D341Med (cell line): ENCODE results near the gene MEIOC.
A peak's percentile ranks its signal among the peaks of the same experiment; 100 is the strongest.
"Not testable (repeated sequence)": the region's sequence is repeated elsewhere in the genome, so short reads cannot be mapped to it uniquely, and the experiment has no call there.

Source experiments
- DNase-seq: peaks from one replicate; pipeline ENCODE4 v3.0.0; 2012; ENCODE audit warnings: low spot score

The MEIOC gene

GRCh38 chr17:44648963-44649362, 7.3 kb upstream of the MEIOC start:
- DNase-seq, result no peak

- no peak for DNase-seq
These were observed 5.0 kb upstream of the MEIOC start for GRCh38 chr17:44651228-44651627.

- DNase-seq, result no peak
These were observed 3.5 kb upstream of the MEIOC start for GRCh38 chr17:44652727-44653126.

- no peak for DNase-seq
These were observed 2.9 kb upstream of the MEIOC start for GRCh38 chr17:44653384-44653783.

- no peak for DNase-seq
These were observed 2.3 kb upstream of the MEIOC start for GRCh38 chr17:44653954-44654353.

- DNase-seq, result no peak
These were observed 5.6 kb downstream of the MEIOC start for GRCh38 chr17:44661835-44662234.

- no peak for DNase-seq
These were observed 6.8 kb downstream of the MEIOC start for GRCh38 chr17:44663095-44663494.

GRCh38 chr17:44664867-44665266, 8.6 kb downstream of the MEIOC start:
- no peak for DNase-seq

- DNase-seq, result no peak
These were observed 9.7 kb downstream of the MEIOC start for GRCh38 chr17:44666006-44666405.

GRCh38 chr17:44672479-44673093, 16.3 kb downstream of the MEIOC start:
- no peak for DNase-seq

- no peak for DNase-seq
These were observed 17.6 kb downstream of the MEIOC start for GRCh38 chr17:44673893-44674292.

- no peak for DNase-seq
These were observed 20.9 kb downstream of the MEIOC start for GRCh38 chr17:44677136-44677535.

- not testable (repeated sequence) for DNase-seq
These were observed 27.0 kb downstream of the MEIOC start for GRCh38 chr17:44683303-44683702.

- no peak for DNase-seq
These were observed 31.5 kb downstream of the MEIOC start for GRCh38 chr17:44687756-44688155.

- DNase-seq, result no peak
These were observed 31.9 kb downstream of the MEIOC start for GRCh38 chr17:44688200-44688599.

GRCh38 chr17:44688675-44689476, 32.6 kb downstream of the MEIOC start:
- no peak for DNase-seq

GRCh38 chr17:44689477-44690217, 33.4 kb downstream of the MEIOC start, which contains the start of gene CCDC43:
Gene CCDC43 (minus strand): TSS chr17:44689776. CDS start chr17:44689753, 23 bp downstream.
- DNase-seq, result peak; percentile 99

- DNase-seq, result not testable (repeated sequence)
These were observed 34.6 kb downstream of the MEIOC start for GRCh38 chr17:44690746-44691306.

- no peak for DNase-seq
These were observed 37.3 kb downstream of the MEIOC start for GRCh38 chr17:44693609-44694008.

GRCh38 chr17:44700288-44700687, 44.0 kb downstream of the MEIOC start:
- not testable (repeated sequence) for DNase-seq

GRCh38 chr17:44707755-44708400, 51.6 kb downstream of the MEIOC start:
- no peak for DNase-seq
